Measurements from ENCODE around the gene STXBP2. TPM values are rescaled to one million over a fixed set of nuclear protein-coding genes. Genes with fewer than 3 reads are reported as not detected.

Gene STXBP2
- total RNA-seq, 2 donors from 2014 or later = 83.1 to 128 TPM

DNA sequence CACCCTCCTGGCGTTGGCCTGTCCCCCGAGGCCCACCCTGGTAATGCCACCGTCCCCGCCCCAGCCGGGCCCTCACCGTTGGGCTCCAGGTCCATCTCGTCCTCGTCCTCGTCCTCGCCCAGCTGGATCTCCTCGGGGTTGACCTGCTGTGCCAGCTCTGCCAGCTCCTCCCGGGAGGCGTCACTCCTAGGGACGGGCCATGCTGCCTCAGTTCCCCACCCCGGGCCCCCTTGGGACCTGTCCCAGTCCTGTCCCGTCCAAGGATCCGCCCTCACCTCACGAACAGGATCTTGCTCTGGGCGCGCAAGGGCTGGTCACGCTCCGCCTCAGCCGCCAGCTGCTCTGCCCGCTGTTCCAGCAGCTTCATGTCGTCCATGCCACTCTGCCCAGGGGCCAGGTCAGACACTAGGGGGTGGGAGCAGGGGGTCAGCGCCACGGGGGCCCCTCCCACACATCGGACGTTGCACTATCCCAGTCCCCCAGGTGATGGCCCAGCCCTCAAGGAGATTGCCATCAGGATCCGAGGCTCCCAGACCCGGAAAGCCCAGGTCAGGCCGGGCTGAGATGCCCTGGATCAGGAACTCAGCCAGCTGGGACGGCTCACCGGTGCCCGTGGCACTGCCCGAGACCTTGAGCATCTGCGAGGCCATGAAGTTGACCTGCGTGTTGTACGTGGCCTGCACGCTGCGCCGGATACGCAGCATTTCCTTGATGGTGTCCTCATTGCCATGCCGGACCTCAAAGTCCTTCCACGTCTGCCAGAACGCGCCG is 17.1 kb upstream of the STXBP2 start:
- peak; percentile 68 for TF ChIP-seq POLR2AphosphoS5 (IDR thresholded peaks at IDR 0.05)
- TF ChIP-seq, protein P1, sequence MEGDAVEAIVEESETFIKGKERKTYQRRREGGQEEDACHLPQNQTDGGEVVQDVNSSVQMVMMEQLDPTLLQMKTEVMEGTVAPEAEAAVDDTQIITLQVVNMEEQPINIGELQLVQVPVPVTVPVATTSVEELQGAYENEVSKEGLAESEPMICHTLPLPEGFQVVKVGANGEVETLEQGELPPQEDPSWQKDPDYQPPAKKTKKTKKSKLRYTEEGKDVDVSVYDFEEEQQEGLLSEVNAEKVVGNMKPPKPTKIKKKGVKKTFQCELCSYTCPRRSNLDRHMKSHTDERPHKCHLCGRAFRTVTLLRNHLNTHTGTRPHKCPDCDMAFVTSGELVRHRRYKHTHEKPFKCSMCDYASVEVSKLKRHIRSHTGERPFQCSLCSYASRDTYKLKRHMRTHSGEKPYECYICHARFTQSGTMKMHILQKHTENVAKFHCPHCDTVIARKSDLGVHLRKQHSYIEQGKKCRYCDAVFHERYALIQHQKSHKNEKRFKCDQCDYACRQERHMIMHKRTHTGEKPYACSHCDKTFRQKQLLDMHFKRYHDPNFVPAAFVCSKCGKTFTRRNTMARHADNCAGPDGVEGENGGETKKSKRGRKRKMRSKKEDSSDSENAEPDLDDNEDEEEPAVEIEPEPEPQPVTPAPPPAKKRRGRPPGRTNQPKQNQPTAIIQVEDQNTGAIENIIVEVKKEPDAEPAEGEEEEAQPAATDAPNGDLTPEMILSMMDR (IDR thresholded peaks at IDR 0.05) = peak in 1 of 4 experiments; percentile 4
- TF ChIP-seq POLR2A (IDR thresholded peaks at IDR 0.05) = no peak
- peak; percentile 83 for DNase-seq (ENCODE audit: low spot score)
- Histone ChIP-seq H3K27me3 (replicated peaks; ENCODE audit: insufficient read depth) (no peaks in the 10 kb centered on the region), H3K4me3 (peak overlapping the region in 1 of 2 donors; percentile 18), H3K4me1 (replicated peaks) (peaks cover 4% of the 10 kb centered on the region), H3K36me3 (peaks cover 11 to 35% of the 10 kb centered on the region in 2 donors), H3K9me3 (no peaks in the 10 kb centered on the region), H3K27ac (peak overlapping the region; percentile 97 to 98)
- 83% methylated on average over 48 of the region's 48 CpGs for WGBS
- intact Hi-C loops (cut with DNase I) = no loop called here

DNA sequence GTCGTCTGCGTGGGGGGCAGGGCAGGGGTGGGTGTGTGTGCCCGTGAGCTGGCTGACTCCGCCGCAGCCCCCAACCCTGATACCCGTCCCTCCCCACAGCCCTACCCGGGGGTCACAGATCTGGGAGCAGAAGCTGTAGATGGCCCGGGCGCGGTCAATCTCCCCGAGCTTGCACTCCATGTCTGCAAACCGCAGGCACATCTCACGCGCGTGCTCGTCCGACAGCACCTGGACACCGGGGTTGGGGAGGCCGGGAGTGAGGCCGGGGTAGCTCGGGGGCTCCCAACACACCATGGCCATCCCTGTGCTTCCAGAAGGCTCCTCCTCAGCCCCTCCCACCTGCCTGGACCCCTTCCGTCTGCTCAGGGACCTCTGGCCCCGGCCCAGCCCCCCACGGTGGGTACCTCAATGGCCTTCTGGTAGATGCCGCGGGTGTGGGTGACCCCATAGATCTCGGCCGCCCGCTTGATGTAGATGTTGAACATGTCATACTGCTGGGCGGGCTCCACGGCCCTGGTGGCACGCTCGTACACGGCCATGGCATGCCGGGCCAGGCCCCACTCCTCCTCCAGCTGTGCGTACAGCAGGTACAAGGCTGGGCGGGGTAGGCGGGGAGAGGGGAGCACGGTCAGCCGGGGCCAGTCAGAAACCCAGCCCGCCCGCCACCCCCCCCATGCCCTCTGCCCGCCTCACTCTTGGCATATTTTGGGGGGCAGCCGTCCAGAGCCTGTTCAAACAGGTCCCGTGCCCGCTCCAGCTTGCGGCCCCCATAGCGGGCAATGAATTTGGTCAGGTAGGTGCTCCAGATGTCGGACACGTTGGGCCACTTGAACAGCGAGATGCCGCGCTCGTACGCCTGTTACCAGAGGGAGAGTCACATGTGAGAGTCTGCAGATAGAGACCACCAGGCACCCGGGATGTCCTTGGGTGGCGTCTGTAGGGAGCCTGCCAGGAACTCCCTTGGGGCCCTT is 16.2 kb upstream of the STXBP2 start:
- no peaks in the 10 kb centered on the region for H3K9me3 ChIP-seq
- DNase-seq (ENCODE audit: low spot score) = no peak
- peak overlapping the region; percentile 97 to 98 for H3K27ac ChIP-seq
- peaks cover 4% of the 10 kb centered on the region for H3K4me1 ChIP-seq (replicated peaks)
- TF ChIP-seq, protein P1 (IDR thresholded peaks at IDR 0.05) = no peak
- TF ChIP-seq POLR2AphosphoS5 (IDR thresholded peaks at IDR 0.05) (no peak), POLR2A (IDR thresholded peaks at IDR 0.05) (no peak)
- peaks cover 11 to 33% of the 10 kb centered on the region in 2 donors for H3K36me3 ChIP-seq
- H3K27me3 ChIP-seq (replicated peaks; ENCODE audit: insufficient read depth) = no peaks in the 10 kb centered on the region
- intact Hi-C loops (cut with DNase I) = no loop called here
- 88% methylated on average over 38 of the region's 57 CpGs for WGBS
- peak overlapping the region in 1 of 2 donors; percentile 18 for H3K4me3 ChIP-seq

DNA sequence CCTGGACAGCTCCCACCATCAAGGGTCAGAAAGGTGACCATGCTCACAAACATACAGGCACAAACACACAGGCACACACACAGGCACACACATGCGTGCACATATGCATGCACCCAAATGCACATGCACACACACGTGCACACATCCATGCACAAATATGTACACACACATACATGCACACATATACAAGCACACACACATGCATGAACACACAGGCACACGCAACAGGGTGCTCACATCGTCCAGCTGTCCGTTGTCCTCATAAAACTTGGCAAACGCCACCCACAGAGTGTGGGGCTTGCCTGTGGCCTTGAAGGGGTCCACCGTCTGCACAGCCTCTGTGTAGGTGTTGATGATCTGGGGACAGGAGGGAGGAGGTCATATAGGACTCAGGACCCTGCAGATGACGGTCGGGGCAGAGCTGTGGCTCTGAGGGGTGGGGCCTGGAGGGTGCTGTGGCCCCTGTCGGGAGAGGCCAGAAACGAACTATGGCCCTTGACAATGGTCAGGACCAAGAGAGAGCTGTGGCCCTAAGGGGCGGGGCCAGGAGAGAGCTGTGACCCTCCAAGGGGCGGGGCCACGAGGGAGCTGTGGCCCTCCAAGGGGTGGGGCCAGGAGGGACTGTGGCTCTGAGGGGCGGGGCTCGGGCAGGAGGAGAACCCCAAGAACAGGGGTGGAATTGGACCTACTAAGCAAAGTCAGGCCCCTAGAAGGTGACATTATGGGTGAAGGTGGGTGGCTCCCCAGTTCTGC is 13.8 kb upstream of the STXBP2 start:
- no peak for TF ChIP-seq POLR2A (IDR thresholded peaks at IDR 0.05)
- no peak for TF ChIP-seq POLR2AphosphoS5 (IDR thresholded peaks at IDR 0.05)
- TF ChIP-seq, protein P1 (IDR thresholded peaks at IDR 0.05) = no peak
- no peak overlapping the region for H3K27ac ChIP-seq
- peaks cover 11 to 36% of the 10 kb centered on the region in 2 donors for H3K36me3 ChIP-seq
- intact Hi-C loops (cut with DNase I) = no loop called here
- DNase-seq (ENCODE audit: low spot score) = no peak
- 85% methylated on average over 16 of the region's 16 CpGs for WGBS
- H3K27me3 ChIP-seq (replicated peaks; ENCODE audit: insufficient read depth) = no peaks in the 10 kb centered on the region
- H3K9me3 ChIP-seq = no peaks in the 10 kb centered on the region
- no peak overlapping the region for H3K4me3 ChIP-seq
- H3K4me1 ChIP-seq (replicated peaks) = peaks cover 7% of the 10 kb centered on the region

DNA sequence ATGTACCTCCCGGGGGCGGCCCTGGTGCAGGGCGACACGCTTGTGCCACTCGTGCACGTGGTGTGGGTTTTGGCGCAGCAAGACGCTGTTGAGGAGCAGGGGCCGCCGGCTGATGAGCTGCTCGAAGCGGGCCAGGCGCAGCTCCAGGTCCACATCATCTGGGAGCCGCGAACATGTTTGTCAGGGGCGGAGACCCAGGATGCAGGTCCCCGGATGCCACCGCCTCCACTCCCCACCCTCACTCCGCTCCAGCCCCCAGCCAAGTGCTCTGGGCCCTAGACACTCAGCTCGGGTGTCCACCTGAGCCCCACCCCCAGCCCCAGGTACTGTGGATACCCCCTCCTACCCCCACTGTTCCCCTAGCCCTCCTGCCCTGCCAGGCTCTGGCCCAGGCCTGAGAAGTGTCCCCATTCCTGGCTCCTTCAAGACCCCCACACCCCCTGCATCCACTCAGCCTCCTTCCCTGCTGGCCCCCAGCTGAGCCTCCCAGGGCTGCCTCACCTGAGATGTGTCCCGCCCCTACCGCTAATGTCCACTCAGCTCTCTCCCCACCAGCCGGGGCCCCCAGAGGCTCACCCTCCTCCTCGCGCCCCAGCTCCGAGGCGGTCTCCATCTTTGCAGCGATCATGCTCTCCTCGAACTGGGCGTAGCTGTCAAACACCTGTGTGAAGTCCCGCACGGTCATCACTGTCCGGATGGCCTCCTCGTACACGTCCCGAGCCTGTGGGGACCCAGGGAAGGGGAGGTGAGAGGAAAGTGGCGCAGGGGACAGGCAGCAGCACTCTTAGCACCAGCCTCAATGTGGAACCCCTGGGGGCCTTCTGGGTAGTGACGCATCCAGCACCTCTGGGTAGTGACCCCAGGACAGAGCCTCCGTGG is 12.9 kb upstream of the STXBP2 start:
- no peak overlapping the region for H3K27ac ChIP-seq
- TF ChIP-seq, protein P1 (IDR thresholded peaks at IDR 0.05) = no peak
- TF ChIP-seq POLR2AphosphoS5 (IDR thresholded peaks at IDR 0.05) (no peak), POLR2A (IDR thresholded peaks at IDR 0.05) (no peak)
- no peak overlapping the region for H3K4me3 ChIP-seq
- H3K9me3 ChIP-seq = no peaks in the 10 kb centered on the region
- DNase-seq (ENCODE audit: low spot score) = no peak
- peaks cover 12% of the 10 kb centered on the region for H3K4me1 ChIP-seq (replicated peaks)
- no peaks in the 10 kb centered on the region for H3K27me3 ChIP-seq (replicated peaks; ENCODE audit: insufficient read depth)
- intact Hi-C loops (cut with DNase I) = no loop called here
- H3K36me3 ChIP-seq = peaks cover 11 to 36% of the 10 kb centered on the region in 2 donors
- WGBS = 90% methylated on average over 38 of the region's 39 CpGs

Measured in prostate gland (tissue), 2 donors.